Measurements from ENCODE around the gene DIDO1. TPM values are rescaled to one million over a fixed set of nuclear protein-coding genes. Genes with fewer than 3 reads are reported as not detected.
A peak's percentile ranks its signal among the peaks of the same experiment; 100 is the strongest.
"Not testable (repeated sequence)": the region's sequence is repeated elsewhere in the genome, so short reads cannot be mapped to it uniquely, and the experiment has no call there.

DIDO1 gene
- total RNA-seq, 4 donors from 2014 or later = 68.3 to 135 (median 88.0) TPM

GRCh38 chr20:62924442-62925075, 1.7 kb downstream of the DIDO1 start:
- Histone ChIP-seq H3K36me3 (no peaks in the 10 kb centered on the region), H3K4me3 (peak overlapping the region in 3 of 4 donors; percentile 85 to 98 (median 98)), H3K9me3 (no peaks in the 10 kb centered on the region), H3K27ac (peak overlapping the region; percentile 94 to 99 (median 98)), H3K27me3 (no peaks in the 10 kb centered on the region), H3K4me1 (peaks cover 64 to 84% (median 80%) of the 10 kb centered on the region in 4 donors)
- TF ChIP-seq POLR2A (IDR thresholded peaks at IDR 0.05) = no peak
- TF ChIP-seq, protein P1, sequence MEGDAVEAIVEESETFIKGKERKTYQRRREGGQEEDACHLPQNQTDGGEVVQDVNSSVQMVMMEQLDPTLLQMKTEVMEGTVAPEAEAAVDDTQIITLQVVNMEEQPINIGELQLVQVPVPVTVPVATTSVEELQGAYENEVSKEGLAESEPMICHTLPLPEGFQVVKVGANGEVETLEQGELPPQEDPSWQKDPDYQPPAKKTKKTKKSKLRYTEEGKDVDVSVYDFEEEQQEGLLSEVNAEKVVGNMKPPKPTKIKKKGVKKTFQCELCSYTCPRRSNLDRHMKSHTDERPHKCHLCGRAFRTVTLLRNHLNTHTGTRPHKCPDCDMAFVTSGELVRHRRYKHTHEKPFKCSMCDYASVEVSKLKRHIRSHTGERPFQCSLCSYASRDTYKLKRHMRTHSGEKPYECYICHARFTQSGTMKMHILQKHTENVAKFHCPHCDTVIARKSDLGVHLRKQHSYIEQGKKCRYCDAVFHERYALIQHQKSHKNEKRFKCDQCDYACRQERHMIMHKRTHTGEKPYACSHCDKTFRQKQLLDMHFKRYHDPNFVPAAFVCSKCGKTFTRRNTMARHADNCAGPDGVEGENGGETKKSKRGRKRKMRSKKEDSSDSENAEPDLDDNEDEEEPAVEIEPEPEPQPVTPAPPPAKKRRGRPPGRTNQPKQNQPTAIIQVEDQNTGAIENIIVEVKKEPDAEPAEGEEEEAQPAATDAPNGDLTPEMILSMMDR (IDR thresholded peaks at IDR 0.05) = no peak
- TF ChIP-seq EP300 (IDR thresholded peaks at IDR 0.05; ENCODE audit: low read depth) = no peak
- no peak for TF ChIP-seq POLR2AphosphoS5 (IDR thresholded peaks at IDR 0.05)
- intact Hi-C loops (cut with DNase I; ENCODE audit: low total_unique reads) (no loop called here), in situ Hi-C loops (cut with MboI; ENCODE audit: low pct_ligation_motif_present in 1 of 4, low pct_unique_long_range_greater_than_20kb in 1 of 4, low sequenced_read_pairs in 3 of 4) (no loop called here)
- peak; percentile 40 for DNase-seq
- WGBS, 2 donors (ENCODE audit: low coverage in 1 of 2) = 24 to 26% methylated on average over 10 to 12 of the region's 12 CpGs

DNA sequence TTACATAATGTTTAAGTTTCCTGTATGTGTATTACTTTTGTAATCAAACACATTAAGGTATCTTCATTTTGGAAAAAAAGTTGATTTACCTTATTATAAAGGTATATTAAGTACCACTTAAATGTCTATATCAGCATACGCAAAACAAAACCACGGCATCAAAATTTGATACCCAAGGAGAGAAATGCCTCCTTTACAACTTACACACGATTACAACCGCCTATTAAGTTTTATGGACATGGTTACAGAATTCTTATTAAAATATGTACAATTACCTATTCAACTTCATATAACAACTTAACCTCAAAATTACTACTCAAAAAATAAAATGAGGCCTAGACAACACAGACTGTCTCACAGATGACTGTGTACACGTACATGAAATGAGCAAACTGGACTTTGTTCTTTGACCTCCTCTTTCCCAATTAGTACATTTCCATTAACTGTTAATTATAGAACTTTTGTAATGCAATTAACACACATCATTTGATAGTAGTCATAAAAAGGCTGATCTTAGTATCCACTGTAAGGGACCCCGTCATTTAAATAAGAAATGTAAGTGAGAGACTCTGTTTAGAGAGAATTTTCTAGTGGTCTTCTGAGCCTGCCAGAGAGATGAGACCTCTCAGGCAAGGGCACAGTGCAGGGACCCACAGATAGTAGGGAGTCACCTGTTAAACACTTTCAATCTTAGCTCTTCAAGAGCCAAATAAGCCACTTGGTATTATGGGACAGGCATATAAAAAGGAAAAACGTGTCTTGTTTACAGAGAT, 2.5 kb downstream of the DIDO1 start:
- H3K4me1 ChIP-seq = peaks cover 69 to 86% (median 83%) of the 10 kb centered on the region in 4 donors
- H3K36me3 ChIP-seq = no peaks in the 10 kb centered on the region
- intact Hi-C loops (cut with DNase I; ENCODE audit: low total_unique reads) (no loop called here), in situ Hi-C loops (cut with MboI; ENCODE audit: low pct_ligation_motif_present in 1 of 4, low pct_unique_long_range_greater_than_20kb in 1 of 4, low sequenced_read_pairs in 3 of 4) (no loop called here)
- TF ChIP-seq EP300 (IDR thresholded peaks at IDR 0.05; ENCODE audit: low read depth) (no peak), POLR2AphosphoS5 (IDR thresholded peaks at IDR 0.05) (no peak), POLR2A (IDR thresholded peaks at IDR 0.05) (no peak)
- TF ChIP-seq, protein P1 (IDR thresholded peaks at IDR 0.05) = no peak
- no peaks in the 10 kb centered on the region for H3K9me3 ChIP-seq
- 27 to 43% methylated on average over 6 to 7 of the region's 7 CpGs for WGBS, 2 donors (ENCODE audit: low coverage in 1 of 2)
- peak overlapping the region in 3 of 4 donors; percentile 85 to 98 (median 98) for H3K4me3 ChIP-seq
- no peak for DNase-seq
- H3K27me3 ChIP-seq = no peaks in the 10 kb centered on the region
- H3K27ac ChIP-seq = peak overlapping the region; percentile 94 to 99 (median 98)

- Histone ChIP-seq H3K4me3 (peak overlapping the region in 1 of 4 donors; percentile 85), H3K27ac (peak overlapping the region; percentile 94 to 99 (median 98)), H3K4me1 (peaks cover 70 to 86% (median 83%) of the 10 kb centered on the region in 4 donors)
- peak; percentile 50 for DNase-seq
- intact Hi-C loops (cut with DNase I; ENCODE audit: low total_unique reads); in situ Hi-C loops (cut with MboI; ENCODE audit: low pct_ligation_motif_present in 1 of 4, low pct_unique_long_range_greater_than_20kb in 1 of 4, low sequenced_read_pairs in 3 of 4); H3K9me3 ChIP-seq; H3K27me3 ChIP-seq; H3K36me3 ChIP-seq: not testable (repeated sequence)
- WGBS, 2 donors (ENCODE audit: low coverage in 1 of 2) = 32 to 45% methylated on average over 8 to 17 of the region's 17 CpGs
- peak in 1 of 3 donors; percentile 39 for TF ChIP-seq POLR2AphosphoS5 (IDR thresholded peaks at IDR 0.05)
Measured at GRCh38 chr20:62923059-62923668, 3.1 kb downstream of the DIDO1 start.

- DNase-seq = no peak
- H3K4me1 ChIP-seq = peaks cover 70 to 86% (median 83%) of the 10 kb centered on the region in 4 donors
- WGBS, 2 donors (ENCODE audit: low coverage in 1 of 2) = 66% methylated on average over 14 of the region's 14 CpGs; no CpG with 5 or more reads in 1 of the 2 donors
Measured at GRCh38 chr20:62922451-62922921, 3.8 kb downstream of the DIDO1 start.

More at GRCh38 chr20:62922451-62922921, 3.8 kb downstream of the DIDO1 start:
- no peaks in the 10 kb centered on the region for H3K36me3 ChIP-seq
- intact Hi-C loops (cut with DNase I; ENCODE audit: low total_unique reads) = no loop called here
- peak overlapping the region in 1 of 4 donors; percentile 4 for H3K4me3 ChIP-seq
- peak overlapping the region; percentile 94 to 99 (median 98) for H3K27ac ChIP-seq
- TF ChIP-seq POLR2A (IDR thresholded peaks at IDR 0.05) = no peak
- H3K9me3 ChIP-seq = no peaks in the 10 kb centered on the region
- no peaks in the 10 kb centered on the region for H3K27me3 ChIP-seq
- in situ Hi-C loops (cut with MboI; ENCODE audit: low pct_ligation_motif_present in 1 of 4, low pct_unique_long_range_greater_than_20kb in 1 of 4, low sequenced_read_pairs in 3 of 4) = no loop called here
